Measurements from ENCODE around the gene SLC4A4. TPM values are rescaled to one million over a fixed set of nuclear protein-coding genes. Genes with fewer than 3 reads are reported as not detected.

SLC4A4 gene
- total RNA-seq, 1 donor from 2014 or later, result 5.0 TPM

- peaks cover 2% of the 10 kb centered on the region for H3K4me1 Mint-ChIP-seq (ENCODE audit: unreplicated experiment)
- peaks cover 16% of the 10 kb centered on the region for H3K36me3 Mint-ChIP-seq (ENCODE audit: low read depth, unreplicated experiment)
- no peak for DNase-seq (ENCODE audit: low spot score)
- H3K4me3 Mint-ChIP-seq (ENCODE audit: unreplicated experiment), result no peak overlapping the region
- no peaks in the 10 kb centered on the region for H3K27me3 Mint-ChIP-seq (ENCODE audit: unreplicated experiment)
- TF ChIP-seq, protein P1, sequence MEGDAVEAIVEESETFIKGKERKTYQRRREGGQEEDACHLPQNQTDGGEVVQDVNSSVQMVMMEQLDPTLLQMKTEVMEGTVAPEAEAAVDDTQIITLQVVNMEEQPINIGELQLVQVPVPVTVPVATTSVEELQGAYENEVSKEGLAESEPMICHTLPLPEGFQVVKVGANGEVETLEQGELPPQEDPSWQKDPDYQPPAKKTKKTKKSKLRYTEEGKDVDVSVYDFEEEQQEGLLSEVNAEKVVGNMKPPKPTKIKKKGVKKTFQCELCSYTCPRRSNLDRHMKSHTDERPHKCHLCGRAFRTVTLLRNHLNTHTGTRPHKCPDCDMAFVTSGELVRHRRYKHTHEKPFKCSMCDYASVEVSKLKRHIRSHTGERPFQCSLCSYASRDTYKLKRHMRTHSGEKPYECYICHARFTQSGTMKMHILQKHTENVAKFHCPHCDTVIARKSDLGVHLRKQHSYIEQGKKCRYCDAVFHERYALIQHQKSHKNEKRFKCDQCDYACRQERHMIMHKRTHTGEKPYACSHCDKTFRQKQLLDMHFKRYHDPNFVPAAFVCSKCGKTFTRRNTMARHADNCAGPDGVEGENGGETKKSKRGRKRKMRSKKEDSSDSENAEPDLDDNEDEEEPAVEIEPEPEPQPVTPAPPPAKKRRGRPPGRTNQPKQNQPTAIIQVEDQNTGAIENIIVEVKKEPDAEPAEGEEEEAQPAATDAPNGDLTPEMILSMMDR (IDR thresholded peaks at IDR 0.05; ENCODE audit: unreplicated experiment), result no peak
- no peak overlapping the region for H3K27ac Mint-ChIP-seq (ENCODE audit: unreplicated experiment)
- peaks cover 6% of the 10 kb centered on the region for H3K9me3 Mint-ChIP-seq (ENCODE audit: unreplicated experiment)
Observed at GRCh38 chr4:71411981-71412380, 73.2 kb downstream of the SLC4A4 start.

DNA sequence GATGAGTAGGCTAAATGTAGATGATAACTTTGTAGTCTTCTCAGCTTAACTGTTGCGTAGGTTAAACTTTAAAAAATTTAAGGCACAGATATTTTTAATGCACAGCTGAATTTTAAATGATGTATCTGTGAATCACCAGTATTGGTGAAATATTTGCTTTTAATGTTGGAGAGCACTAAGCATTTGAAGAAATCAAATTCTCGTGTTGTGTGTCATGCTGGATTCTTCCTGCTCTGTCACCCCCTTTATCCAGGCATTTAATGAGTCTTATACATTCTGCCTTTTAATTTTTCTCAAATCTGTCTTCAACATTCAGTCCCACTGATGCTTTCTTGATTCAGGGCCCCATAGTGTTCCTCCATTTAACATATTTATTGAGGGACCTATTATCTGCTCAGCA, 76.7 kb downstream of the SLC4A4 start:
- DNase-seq (ENCODE audit: low spot score), result no peak
- Mint-ChIP-seq H3K27me3 (ENCODE audit: unreplicated experiment) (no peaks in the 10 kb centered on the region), H3K4me1 (ENCODE audit: unreplicated experiment) (no peaks in the 10 kb centered on the region), H3K36me3 (ENCODE audit: low read depth, unreplicated experiment) (peaks cover 8% of the 10 kb centered on the region), H3K27ac (ENCODE audit: unreplicated experiment) (no peak overlapping the region), H3K4me3 (ENCODE audit: unreplicated experiment) (no peak overlapping the region), H3K9me3 (ENCODE audit: unreplicated experiment) (no peaks in the 10 kb centered on the region)
- TF ChIP-seq, protein P1 (IDR thresholded peaks at IDR 0.05; ENCODE audit: unreplicated experiment), result no peak

- no peak for DNase-seq (ENCODE audit: low spot score)
- Mint-ChIP-seq H3K36me3 (ENCODE audit: low read depth, unreplicated experiment) (peaks cover 8% of the 10 kb centered on the region), H3K9me3 (ENCODE audit: unreplicated experiment) (no peaks in the 10 kb centered on the region), H3K4me1 (ENCODE audit: unreplicated experiment) (no peaks in the 10 kb centered on the region), H3K27ac (ENCODE audit: unreplicated experiment) (no peak overlapping the region), H3K27me3 (ENCODE audit: unreplicated experiment) (no peaks in the 10 kb centered on the region), H3K4me3 (ENCODE audit: unreplicated experiment) (no peak overlapping the region)
- TF ChIP-seq, protein P1 (IDR thresholded peaks at IDR 0.05; ENCODE audit: unreplicated experiment), result no peak
Observed at GRCh38 chr4:71417150-71417549, 78.3 kb downstream of the SLC4A4 start.

GRCh38 chr4:71426381-71427042, 87.7 kb downstream of the SLC4A4 start:
- no peaks in the 10 kb centered on the region for H3K9me3 Mint-ChIP-seq (ENCODE audit: unreplicated experiment)
- no peaks in the 10 kb centered on the region for H3K4me1 Mint-ChIP-seq (ENCODE audit: unreplicated experiment)
- no peaks in the 10 kb centered on the region for H3K27me3 Mint-ChIP-seq (ENCODE audit: unreplicated experiment)
- TF ChIP-seq, protein P1 (IDR thresholded peaks at IDR 0.05; ENCODE audit: unreplicated experiment), result no peak
- no peak overlapping the region for H3K27ac Mint-ChIP-seq (ENCODE audit: unreplicated experiment)
- no peak overlapping the region for H3K4me3 Mint-ChIP-seq (ENCODE audit: unreplicated experiment)
- no peak for DNase-seq (ENCODE audit: low spot score)
- peaks cover 2% of the 10 kb centered on the region for H3K36me3 Mint-ChIP-seq (ENCODE audit: low read depth, unreplicated experiment)

GRCh38 chr4:71429106-71429505, 90.3 kb downstream of the SLC4A4 start:
- TF ChIP-seq, protein P1 (IDR thresholded peaks at IDR 0.05; ENCODE audit: unreplicated experiment), result no peak
- no peaks in the 10 kb centered on the region for H3K27me3 Mint-ChIP-seq (ENCODE audit: unreplicated experiment)

More at GRCh38 chr4:71429106-71429505, 90.3 kb downstream of the SLC4A4 start:
- DNase-seq (ENCODE audit: low spot score), result no peak
- Mint-ChIP-seq H3K36me3 (ENCODE audit: low read depth, unreplicated experiment) (no peaks in the 10 kb centered on the region), H3K27ac (ENCODE audit: unreplicated experiment) (no peak overlapping the region), H3K4me3 (ENCODE audit: unreplicated experiment) (no peak overlapping the region), H3K4me1 (ENCODE audit: unreplicated experiment) (no peaks in the 10 kb centered on the region), H3K9me3 (ENCODE audit: unreplicated experiment) (no peaks in the 10 kb centered on the region)
